ENCODE results near the gene CCDC63.
"Not testable (repeated sequence)": the region's sequence is repeated elsewhere in the genome, so short reads cannot be mapped to it uniquely, and the experiment has no call there.

Gene CCDC63

DNA sequence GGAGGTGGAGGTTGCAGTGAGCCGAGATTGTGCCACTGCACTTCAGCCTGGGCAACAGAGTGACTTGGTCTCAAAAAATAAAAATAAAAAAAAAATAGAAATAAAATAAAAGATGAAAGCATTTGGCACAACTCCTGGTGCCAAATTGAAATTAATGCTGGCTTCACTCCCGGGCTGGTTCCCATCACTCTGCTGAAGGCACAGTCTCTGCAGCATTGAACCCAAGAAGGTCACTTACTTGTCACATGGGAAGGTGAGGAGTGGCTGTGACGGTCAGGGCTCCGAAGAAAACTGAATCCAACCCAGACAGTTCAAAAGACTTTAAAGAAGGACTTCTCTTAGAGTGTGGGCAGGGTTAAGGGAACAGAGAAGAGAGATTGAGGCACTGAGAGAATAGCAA lies 10.5 kb upstream of the CCDC63 start:
- no peak for DNase-seq
- intact Hi-C loops (cut with DNase I), result no loop called here

DNA sequence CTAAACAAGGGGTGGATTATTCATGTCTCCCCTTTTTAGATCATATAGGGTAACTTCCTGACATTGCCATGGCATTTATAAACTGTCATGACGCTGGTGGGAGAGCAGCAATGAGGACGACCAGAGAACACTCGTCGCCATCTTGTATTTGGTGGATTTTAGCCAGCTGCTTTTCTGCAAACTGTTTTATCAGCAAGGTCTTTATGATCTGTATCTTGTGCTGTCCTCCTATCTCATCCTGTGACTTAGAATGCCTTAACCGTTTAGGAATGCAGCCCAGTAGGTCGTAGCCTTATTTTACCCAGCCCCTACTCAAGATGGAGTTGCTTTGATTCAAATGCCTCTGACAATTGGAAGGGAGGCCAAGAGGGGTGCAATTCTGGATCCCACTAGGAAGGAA lies 5.8 kb upstream of the CCDC63 start:
- intact Hi-C loops (cut with DNase I), result no loop called here

DNA sequence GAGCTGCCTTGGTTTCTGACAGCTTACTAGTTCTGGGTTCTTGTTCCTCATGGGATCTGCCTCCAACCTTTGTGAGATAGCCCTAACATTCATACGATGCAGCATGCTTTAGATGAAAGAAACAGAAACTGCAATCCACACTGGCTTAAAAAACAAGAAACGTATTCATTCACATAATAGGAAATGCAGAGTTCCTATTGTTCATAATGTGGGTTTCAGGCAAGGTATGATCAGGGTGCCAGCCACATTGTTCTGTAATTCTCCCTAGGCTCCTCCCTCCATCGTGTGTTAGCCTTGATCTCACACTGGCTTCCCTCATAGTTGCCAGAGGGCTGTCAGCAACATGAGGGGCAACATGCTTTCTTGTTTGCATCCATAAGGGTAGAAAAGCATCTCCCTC lies 2.7 kb upstream of the CCDC63 start:
- no peak for DNase-seq
- intact Hi-C loops (cut with DNase I), result no loop called here

More for the DNA sequence above, 5.8 kb upstream of the CCDC63 start:
- no peak for DNase-seq

DNA sequence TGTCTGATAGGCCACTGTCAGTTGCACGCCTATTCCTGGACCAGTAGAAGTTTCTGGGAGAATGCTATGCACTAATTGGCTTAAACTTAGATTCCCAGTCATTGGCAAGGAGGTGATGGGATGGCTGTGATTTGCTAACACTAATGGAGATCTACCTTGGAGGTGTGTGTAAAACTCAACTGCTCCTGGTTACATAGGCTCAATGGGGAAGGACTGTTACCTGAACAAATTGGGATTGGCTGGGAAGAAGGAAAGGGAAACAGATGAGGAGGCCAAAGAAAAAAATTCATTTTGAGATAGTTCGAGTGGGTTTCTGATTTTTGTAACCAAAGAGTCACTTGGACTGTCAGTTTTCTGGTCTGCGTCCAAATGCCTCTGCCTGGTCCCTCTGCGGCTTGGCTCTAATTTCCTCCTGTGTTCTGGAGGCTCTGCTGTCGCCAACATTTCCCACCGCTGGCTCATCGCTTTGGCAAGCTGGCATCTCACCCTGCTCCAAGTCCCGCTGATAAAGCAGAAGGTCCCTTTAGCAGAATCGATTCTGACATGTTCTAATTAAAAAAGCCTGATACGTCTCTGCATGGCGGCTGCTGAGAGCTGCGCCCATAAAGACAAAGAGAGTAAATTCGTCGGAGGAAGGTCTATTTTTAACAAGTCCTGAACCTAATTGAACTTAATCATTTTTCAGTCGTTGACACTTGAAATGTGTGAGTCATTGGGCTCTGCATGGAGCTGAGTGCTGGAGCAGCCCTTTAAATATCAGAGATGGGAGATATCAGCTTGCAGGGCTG lies 2.0 kb upstream of the CCDC63 start:
- DNase-seq, result peak in 4 of 10 donors; percentile 4 to 73 (median 36)
- intact Hi-C loops (cut with DNase I), result no loop called here

DNA sequence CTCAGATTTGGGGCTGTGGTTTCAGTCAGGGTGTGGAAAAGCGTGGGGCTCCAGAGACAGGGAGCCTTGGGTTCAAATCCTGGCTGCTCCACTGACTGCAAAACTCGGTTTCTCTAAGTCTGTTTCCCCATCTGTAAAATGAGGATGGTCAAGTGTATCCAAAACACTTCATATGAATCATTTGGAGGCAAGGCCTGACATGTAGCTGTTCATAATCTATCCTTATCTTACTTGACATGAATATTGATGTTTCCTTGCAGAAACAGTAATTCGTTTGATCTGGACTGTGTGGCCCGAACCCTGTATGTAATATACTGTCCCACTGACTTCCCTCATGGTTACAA lies 1.5 kb upstream of the CCDC63 start:
- intact Hi-C loops (cut with DNase I), result no loop called here
- no peak for DNase-seq

DNA sequence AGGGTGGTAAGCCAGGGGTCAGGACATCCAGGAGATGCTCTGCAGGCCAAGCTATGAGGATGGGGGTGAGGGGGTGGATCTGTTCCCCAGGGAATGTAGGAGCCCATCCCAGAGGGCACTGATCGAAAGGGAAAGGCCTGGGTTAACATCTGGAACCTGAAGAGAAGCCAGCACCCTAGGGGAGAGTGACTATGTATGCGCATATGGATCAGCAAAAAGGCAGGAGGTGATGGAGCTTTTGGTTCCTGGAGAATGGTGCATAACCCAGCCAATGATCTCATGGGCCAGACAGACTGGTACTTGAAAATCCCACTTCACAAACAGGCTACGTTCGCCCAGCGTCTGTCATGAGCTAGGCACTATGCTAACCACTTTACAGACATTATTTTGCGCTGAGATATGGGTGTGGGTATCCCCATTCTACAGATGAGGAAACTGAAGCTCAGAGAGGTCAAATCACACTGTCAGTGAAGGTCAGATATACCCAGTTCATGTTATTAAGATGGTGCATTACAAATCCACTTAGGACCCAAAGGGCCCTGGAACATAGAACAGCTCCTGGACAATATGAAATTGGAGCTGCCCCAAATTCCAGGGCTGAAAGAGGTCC lies 1.6 kb downstream of the CCDC63 start:
- DNase-seq, result peak in 1 of 10 donors; percentile 8
- intact Hi-C loops (cut with DNase I), result no loop called here

DNA sequence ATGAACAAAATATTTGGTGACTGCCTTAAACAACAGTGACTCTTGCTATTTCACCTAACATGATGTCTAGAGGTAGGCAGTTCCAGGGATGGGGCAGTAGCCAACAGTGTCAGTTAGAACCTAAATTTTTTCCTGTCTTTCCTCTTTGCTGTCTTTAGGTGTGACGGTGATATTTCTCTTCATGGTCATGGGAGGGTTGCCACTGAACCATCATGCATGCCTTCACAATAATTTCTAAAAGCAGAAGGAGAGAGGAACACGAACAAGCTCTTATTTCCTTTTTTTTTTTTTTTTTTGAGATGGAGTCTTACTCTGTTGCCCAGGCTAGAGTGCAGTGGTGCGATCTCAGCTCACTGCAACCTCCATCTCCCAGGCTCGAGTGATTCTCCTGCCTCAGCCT lies 2.4 kb downstream of the CCDC63 start:
- no peak for DNase-seq
- intact Hi-C loops (cut with DNase I), result no loop called here

DNA sequence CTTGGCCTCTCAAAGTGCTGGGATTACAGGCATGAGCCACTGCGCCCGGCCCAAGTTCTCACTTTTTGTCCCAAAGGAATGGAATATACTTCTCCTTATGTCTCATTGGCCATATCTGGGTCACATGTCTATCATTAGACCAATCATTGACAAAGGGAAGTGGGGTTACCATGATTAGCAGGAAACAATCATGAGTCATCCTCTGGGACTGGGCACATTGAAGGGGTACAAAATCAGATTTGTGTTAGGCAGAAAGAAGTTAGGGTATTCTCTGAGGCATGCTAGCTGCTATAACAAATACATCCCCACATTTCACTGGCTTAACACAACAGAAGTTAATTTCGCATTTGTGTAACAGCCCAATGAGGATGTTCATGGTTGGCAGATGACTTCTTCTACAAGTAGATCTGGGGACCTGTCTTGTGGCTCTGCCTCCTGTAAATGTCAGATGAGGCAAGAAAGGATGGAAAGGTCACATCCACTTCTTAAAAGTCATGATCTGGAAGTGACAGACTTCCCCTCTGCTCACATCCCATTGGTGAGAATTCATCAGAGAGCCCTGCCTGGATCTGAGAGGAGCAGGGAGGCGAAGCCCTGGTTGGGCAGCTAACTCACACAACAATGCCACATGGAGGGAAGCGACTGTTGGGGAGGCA lies 3.1 kb downstream of the CCDC63 start:
- intact Hi-C loops (cut with DNase I), result no loop called here
- DNase-seq, result no peak

DNA sequence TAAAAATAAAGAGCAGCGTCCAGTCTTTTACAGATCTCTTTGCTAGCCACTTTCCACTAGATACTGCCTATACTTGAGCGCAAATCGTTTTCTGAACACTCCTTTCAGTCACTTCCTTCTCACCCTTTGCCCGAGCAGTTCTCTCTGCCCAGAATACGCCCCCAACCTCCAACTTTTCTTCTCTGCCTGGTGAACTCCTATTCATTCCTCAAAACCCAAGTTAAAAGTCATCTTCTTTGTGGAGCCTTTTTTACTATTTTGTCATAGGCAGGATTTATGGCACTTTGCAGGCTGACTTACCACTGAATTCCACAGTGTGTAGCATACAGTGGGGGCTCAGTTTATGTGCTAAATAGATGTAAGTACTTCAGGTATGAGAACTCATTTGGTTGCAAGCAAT lies 4.0 kb downstream of the CCDC63 start:
- intact Hi-C loops (cut with DNase I), result no loop called here
- DNase-seq, result no peak

DNA sequence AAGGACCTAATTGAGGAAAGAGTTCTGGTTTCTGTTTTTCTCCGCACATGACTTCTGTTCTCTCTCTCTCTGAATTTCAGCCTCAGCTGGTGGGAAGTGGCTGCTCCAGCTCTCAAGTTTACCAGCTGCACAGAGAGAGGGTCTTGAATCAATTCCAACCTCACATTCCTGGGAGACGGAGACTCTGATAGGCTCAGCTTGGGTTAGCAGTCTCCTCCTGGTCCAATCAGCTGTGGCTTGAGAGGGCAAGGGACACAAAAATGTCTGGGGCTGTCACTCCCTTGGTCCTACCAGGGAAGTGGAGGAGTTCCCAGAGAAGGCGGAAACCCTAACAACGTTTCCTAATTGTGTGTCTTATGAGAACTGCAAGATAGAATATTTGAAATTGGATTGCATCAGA lies 7.0 kb downstream of the CCDC63 start:
- DNase-seq, result no peak

DNA sequence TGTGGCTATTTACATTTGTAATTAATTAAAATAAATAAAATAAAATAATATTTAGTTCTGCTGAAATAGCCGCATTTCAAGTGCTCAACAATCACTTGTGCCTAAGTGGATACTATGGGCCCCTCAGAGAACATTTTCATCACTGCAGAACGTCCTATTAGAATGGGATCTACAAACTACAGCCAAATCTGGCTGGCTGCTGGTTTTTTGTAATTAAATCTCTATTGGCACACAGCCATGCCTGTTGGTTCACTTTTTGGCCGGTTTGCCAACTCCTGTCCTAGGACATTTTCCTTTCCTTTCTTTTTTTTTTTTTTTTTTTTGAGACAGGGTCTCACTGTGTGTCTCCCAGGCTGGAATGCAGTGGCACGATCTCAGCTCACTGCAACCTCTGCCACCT lies 9.8 kb downstream of the CCDC63 start:
- intact Hi-C loops (cut with DNase I), result no loop called here
- DNase-seq, result peak in 2 of 10 donors; percentile 22 to 30

More for the DNA sequence above, 7.0 kb downstream of the CCDC63 start:
- intact Hi-C loops (cut with DNase I), result no loop called here

DNA sequence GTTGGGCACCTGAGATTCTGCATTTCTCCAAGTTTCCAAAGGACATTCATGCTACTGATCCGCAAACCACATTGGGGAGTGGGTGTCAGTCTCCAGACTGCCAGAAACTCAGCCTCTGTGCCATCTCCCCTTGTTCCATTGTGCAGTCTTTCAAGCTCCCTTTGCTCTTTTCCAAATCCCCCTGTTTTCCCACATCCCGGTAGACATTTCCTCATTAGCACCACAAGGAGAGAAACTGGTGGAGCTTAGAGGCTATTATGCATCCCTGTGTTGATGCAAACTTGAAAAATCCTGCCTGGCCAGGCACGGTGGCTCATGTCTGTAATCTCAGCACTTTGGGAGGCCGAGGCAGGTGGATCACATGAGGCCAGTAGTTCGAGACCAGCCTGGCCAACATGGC lies 10.7 kb downstream of the CCDC63 start:
- intact Hi-C loops (cut with DNase I), result no loop called here
- peak in 1 of 10 donors; percentile 37 for DNase-seq

DNA sequence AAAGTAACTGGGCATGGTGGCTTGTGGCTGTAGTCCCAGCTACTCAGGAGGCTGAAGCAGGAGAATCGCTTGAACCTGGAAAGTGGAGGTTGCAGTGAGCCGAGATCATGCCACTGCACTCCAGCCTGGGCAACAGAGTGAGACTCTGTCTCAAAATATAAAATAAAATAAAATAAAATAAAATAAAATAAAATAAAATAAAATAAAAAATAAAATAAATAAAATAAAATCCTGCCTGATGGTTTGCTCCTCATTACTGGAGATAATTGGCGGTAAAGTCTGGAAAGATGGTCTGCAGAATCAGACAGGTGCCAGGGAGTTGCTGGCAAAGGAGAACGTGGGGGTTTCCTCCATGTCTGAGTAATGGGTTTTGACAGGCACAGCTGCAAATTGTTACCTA lies 11.2 kb downstream of the CCDC63 start:
- DNase-seq; intact Hi-C loops (cut with DNase I): not testable (repeated sequence)

DNA sequence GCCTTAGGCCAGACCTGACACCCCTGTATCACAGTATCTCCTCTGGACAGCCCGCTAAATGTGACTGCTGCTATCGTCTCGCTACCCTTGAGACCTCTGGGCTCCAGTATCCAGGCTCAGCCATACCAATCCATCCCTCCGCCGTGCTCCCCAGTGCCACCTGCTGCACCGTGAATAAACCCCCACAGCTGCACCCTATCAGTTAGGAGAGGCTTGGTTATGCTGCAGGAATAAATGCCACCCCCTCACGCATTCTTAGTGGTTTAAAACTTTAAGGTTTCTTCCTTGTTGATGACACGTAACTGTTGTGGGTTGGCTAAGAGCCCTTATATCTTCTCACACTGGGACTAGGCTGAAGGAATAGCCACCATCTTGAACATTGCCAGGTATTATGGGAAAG lies 12.1 kb downstream of the CCDC63 start:
- intact Hi-C loops (cut with DNase I), result no loop called here
- DNase-seq, result peak in 2 of 10 donors; percentile 39 to 43

DNA sequence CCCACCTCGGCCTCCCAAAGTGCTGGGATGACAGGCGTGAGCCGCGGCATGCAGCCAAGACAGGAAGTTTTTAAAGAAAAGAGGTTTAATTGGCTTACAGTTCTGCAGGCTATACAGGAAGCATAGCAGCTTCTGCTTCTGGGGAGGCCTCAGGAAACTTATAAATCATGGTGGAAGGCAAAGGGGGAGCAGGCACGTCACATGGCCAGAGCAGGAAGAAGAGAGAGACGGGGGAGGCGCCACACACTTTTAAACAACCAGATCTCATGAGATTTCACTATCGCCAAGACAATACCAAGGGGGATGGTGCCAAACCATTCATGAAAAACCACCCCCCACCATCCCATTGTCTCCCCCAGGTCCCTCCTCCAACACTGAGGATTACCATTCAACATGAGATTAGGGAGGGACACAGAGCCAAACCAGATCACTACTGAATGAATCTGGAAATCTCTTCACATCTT lies 14.1 kb downstream of the CCDC63 start:
- intact Hi-C loops (cut with DNase I), result no loop called here
- no peak for DNase-seq

DNA sequence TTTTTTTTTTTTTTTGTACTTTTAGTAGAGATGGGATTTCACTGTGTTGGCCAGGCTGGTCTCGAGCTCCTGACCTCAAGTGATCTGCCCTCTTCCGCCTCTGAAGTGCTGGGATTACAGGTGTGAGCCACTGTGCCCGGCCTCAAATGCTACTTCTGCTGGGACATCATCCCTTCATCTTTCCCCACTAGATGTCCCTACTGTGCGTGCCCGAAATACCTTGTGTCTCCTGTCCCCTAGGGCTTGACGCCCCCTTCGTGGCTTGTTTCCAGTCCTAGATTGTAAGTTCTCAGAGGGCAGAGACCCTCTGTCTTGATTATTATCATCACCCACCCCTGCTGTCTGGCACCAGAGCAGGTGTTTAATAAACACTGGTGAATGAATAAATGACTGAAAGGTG lies 14.9 kb downstream of the CCDC63 start:
- no peak for DNase-seq
- intact Hi-C loops (cut with DNase I), result no loop called here

DNA sequence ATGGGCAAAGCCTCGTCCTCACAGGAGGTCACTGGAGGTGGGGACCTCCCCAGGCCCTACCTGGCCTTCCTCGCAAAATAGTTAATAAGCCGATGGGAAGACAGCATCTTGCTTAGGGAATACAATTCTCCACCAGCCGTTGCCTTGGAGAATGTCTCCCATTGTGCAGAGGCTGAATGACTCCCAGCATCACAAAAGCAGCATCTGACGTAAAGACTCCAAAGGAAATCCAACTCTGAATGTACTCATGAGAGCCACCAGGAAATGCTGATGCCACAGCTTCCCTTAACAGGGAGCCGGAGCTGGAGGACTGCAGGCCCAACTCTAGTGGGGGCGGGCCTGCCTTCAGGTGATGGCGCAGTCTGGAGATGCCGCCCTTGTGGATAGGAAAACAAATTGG lies 15.5 kb downstream of the CCDC63 start:
- intact Hi-C loops (cut with DNase I), result no loop called here
- DNase-seq, result peak in 2 of 10 donors; percentile 15 to 21

DNA sequence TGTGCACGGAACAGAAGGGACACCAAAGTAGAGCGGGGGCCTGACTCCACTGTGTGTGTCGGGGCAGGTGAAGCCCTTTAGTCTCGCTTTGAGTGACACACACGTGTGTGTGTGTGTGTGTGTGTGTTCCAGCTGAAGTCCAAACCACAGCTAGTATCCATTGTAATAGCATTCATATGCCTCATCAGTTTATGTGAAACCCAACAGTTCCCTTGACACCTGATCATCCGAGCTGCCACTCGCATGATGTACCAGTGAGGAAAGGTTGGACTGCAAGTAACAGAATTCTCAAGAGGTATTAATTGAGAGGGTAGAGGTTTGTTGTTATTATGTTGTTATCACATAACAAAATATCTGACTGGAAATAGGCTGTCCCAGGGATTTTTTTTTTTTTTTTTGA lies 16.4 kb downstream of the CCDC63 start:
- intact Hi-C loops (cut with DNase I), result no loop called here
- peak in 1 of 10 donors; percentile 38 for DNase-seq

DNA sequence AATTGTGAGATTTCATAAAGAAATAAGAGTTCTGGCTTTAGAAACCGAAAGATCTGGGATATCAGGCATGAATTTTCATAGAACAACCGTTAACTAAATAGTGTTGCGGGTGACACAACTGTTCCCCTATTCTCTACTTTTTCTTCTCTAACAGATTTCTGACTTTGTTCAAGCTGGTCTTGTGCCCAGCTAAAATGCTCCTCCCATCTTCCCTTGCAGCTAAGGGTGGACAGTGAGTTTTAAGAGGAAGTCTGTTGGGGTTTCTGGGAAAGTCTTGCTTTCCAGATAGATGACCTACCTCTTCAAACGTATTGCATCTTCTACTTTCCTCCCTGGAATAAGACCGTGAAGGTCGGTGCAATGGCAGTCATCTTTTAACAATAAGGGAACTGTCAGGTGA lies 18.7 kb downstream of the CCDC63 start:
- DNase-seq, result no peak
- intact Hi-C loops (cut with DNase I), result no loop called here

DNA sequence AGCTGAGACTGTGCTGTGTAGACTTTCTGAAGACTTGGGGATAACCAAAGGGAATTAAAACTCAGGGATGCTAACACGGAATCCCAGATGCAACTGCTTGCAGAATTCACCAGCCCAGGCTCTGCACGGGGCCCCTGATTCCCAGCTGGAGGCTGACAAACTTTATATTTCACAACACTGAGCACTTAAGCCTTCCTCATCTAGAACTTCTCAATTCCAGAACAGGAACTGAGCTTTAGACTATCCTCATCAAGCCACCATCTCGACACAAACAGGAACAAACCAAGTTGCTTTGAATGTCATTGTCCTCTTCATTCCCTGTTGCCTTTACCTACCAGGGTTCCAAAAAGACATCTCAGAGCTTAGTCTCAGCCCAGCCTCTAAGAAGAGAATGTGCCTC lies 22.2 kb downstream of the CCDC63 start:
- intact Hi-C loops (cut with DNase I), result no loop called here
- peak in 2 of 10 donors; percentile 5 to 25 for DNase-seq

DNA sequence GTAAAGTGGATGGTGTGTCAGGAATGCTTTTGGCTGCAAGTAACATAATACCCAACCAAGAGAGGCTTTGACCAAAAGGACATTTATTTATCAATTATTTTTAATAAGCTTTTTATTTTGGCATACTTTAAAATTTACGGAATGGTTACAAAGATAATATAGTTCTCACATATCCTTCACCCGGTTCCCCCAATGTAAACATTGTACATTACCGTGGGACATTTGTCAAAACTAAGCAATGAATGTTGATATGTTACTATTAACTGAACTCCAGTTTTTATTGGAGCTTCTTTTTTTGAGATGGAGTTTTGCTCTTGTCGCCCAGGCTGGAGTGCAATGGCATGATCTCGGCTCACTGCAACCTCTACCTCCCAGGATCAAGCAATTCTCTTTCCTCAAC lies 23.0 kb downstream of the CCDC63 start:
- intact Hi-C loops (cut with DNase I), result no loop called here
- DNase-seq, result no peak

DNA sequence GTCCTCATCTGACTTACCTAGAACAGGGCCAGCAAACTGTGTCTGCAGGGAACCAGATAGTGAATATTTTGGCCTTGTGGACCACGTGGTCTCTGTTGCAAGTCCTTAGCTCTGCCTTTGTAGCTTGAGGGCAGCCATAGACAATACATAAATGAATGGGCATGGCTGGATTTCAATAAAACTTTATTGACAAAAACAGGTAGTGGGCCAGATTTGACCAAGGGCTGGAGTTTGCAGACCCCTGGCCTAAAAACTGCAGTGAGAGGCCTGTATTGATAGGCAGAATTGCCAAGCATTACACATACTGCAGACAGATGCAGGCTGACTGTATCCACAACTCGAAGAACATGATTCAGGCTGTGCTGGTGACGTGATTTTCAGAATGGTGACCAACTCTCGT lies 25.3 kb downstream of the CCDC63 start:
- intact Hi-C loops (cut with DNase I), result no loop called here
- peak in 1 of 10 donors; percentile 13 for DNase-seq
